ENCODE measurements around the gene CACNA1A.

GRCh38 chr19:13309864-13310263, 196.4 kb downstream of the CACNA1A start:
- TF ChIP-seq CTCF (IDR thresholded peaks at IDR 0.05) = no peak
- no peak for TF ChIP-seq RAD21 (conservative IDR thresholded peaks at IDR 0.05 in 1 of 2, IDR thresholded peaks at IDR 0.05 in 1 of 2)
- TF ChIP-seq MAX (IDR thresholded peaks at IDR 0.05) = no peak
- TF ChIP-seq EP300 (IDR thresholded peaks at IDR 0.05) = no peak
- no peak for TF ChIP-seq RFX5 (IDR thresholded peaks at IDR 0.05)
- TF ChIP-seq KDM1A (IDR thresholded peaks at IDR 0.05; ENCODE audit: low read depth) = no peak
- no peak for TF ChIP-seq PHF8 (IDR thresholded peaks at IDR 0.05; ENCODE audit: borderline replicate concordance, low read depth)
- no peak for TF ChIP-seq CHD4 (IDR thresholded peaks at IDR 0.05; ENCODE audit: borderline replicate concordance)
- no peak for TF ChIP-seq RARB (CRISPR knock-in tag; IDR thresholded peaks at IDR 0.05)
- no peak for TF ChIP-seq BCL3 (IDR thresholded peaks at IDR 0.05)
- TF ChIP-seq KDM5A (IDR thresholded peaks at IDR 0.05) = no peak
